Measurements from ENCODE around the gene ACAD11.

GRCh38 chr3:132598181-132598580 lies 61.4 kb downstream of the ACAD11 start:
- TF ChIP-seq SUZ12 (IDR thresholded peaks at IDR 0.05; ENCODE audit: extremely low read depth, insufficient read depth, insufficient read length) = no peak
- TF ChIP-seq ZNF274 (IDR thresholded peaks at IDR 0.05; ENCODE audit: low read depth, low read length) = no peak

Data from NT2/D1 (cell line).